ENCODE data around the gene COQ8A.

Gene COQ8A

DNA sequence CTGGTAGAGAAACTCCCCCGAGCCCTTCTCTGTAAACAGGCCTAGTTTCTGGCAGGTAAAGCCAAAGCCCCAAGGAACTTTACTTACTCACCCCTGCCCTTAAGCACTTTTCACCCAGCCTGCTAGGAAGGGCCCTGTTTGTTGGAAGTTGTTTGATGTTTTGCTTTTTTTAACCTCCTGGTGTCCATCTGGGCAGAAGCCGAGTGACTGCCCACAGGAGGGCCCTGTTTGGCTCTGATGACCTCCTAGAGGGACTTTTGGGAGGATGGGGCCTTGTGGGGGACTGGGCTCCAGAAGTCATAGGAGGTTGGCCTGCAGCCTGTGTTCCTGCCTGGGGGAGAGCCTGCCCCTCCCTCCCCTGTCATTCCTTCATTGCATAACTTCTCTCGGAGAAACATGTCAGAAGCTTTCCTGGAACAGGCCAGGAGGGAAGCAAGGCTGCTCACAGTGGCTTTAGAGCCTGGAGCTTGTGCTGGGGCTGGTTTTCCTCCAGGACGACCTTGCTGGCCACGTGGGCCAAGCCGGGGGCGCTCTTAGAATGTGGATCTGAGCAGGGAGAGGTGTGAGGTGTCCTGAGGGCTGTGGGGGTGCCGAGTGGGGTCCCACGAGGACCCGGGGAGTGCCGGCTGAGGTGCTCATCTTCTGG is 33.9 kb downstream of the COQ8A start:
- H3K4me3 ChIP-seq (replicated peaks; ENCODE audit: insufficient read depth, low read length), result no peak overlapping the region
- H3K27ac ChIP-seq (replicated peaks), result no peak overlapping the region
- no peak for DNase-seq (ENCODE audit: low read depth in 1 of 2, low spot score in 1 of 2)
- TF ChIP-seq POLR2AphosphoS5 (IDR thresholded peaks at IDR 0.05; ENCODE audit: low read depth) (no peak), SPI1 (IDR thresholded peaks at IDR 0.05; ENCODE audit: borderline replicate concordance, low read depth) (no peak), GABPA (IDR thresholded peaks at IDR 0.05; ENCODE audit: low read depth) (no peak)
- TF ChIP-seq, protein P1, sequence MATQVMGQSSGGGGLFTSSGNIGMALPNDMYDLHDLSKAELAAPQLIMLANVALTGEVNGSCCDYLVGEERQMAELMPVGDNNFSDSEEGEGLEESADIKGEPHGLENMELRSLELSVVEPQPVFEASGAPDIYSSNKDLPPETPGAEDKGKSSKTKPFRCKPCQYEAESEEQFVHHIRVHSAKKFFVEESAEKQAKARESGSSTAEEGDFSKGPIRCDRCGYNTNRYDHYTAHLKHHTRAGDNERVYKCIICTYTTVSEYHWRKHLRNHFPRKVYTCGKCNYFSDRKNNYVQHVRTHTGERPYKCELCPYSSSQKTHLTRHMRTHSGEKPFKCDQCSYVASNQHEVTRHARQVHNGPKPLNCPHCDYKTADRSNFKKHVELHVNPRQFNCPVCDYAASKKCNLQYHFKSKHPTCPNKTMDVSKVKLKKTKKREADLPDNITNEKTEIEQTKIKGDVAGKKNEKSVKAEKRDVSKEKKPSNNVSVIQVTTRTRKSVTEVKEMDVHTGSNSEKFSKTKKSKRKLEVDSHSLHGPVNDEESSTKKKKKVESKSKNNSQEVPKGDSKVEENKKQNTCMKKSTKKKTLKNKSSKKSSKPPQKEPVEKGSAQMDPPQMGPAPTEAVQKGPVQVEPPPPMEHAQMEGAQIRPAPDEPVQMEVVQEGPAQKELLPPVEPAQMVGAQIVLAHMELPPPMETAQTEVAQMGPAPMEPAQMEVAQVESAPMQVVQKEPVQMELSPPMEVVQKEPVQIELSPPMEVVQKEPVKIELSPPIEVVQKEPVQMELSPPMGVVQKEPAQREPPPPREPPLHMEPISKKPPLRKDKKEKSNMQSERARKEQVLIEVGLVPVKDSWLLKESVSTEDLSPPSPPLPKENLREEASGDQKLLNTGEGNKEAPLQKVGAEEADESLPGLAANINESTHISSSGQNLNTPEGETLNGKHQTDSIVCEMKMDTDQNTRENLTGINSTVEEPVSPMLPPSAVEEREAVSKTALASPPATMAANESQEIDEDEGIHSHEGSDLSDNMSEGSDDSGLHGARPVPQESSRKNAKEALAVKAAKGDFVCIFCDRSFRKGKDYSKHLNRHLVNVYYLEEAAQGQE (IDR thresholded peaks at IDR 0.05; ENCODE audit: insufficient replicate concordance, low read depth), result no peak
- TF ChIP-seq, protein P2, sequence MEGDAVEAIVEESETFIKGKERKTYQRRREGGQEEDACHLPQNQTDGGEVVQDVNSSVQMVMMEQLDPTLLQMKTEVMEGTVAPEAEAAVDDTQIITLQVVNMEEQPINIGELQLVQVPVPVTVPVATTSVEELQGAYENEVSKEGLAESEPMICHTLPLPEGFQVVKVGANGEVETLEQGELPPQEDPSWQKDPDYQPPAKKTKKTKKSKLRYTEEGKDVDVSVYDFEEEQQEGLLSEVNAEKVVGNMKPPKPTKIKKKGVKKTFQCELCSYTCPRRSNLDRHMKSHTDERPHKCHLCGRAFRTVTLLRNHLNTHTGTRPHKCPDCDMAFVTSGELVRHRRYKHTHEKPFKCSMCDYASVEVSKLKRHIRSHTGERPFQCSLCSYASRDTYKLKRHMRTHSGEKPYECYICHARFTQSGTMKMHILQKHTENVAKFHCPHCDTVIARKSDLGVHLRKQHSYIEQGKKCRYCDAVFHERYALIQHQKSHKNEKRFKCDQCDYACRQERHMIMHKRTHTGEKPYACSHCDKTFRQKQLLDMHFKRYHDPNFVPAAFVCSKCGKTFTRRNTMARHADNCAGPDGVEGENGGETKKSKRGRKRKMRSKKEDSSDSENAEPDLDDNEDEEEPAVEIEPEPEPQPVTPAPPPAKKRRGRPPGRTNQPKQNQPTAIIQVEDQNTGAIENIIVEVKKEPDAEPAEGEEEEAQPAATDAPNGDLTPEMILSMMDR (IDR thresholded peaks at IDR 0.05; ENCODE audit: insufficient read depth, low read length), result no peak
- no peaks in the 10 kb centered on the region for H3K27me3 ChIP-seq (ENCODE audit: insufficient read depth, poor library complexity, severe bottlenecking)

DNA sequence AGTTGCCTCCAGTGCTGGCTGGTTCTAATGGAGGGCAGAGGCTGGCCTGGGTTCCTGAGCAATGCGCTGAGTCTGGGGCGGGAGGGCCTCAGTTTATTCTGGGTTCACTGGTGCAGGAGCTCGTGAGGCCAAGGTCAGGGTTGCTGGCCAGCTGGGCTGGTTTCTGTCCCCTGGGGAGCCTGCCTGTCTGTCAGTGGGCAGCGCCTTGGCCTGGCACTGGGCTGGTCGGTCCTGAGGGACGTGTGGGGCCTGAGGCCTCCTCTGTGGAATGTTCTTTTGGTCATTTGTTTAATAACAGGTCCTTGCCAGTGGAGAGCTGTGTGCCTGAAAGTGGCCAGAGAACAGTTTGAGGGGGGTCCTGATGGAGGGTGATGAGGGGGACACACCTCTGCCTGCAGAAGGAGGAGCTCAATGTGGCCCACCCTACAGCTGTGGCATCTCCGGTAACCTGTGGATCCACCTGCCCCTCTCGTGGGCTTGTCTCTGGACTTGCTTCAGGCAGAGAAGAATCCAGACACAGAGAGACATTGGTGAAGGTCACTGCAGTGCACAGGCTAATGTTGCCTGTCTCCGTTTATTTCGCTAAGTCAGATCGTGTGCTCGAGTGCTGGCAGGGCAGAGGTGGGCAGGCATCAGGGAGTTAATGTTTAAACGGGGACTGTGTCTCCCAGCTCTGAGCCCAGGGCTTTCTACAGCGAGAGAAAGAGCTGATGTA is 34.6 kb downstream of the COQ8A start:
- no peak for DNase-seq (ENCODE audit: low read depth in 1 of 2, low spot score in 1 of 2)
- TF ChIP-seq SPI1 (IDR thresholded peaks at IDR 0.05; ENCODE audit: borderline replicate concordance, low read depth), result no peak
- no peak for TF ChIP-seq GABPA (IDR thresholded peaks at IDR 0.05; ENCODE audit: low read depth)
- TF ChIP-seq POLR2AphosphoS5 (IDR thresholded peaks at IDR 0.05; ENCODE audit: low read depth), result no peak
- TF ChIP-seq, protein P2 (IDR thresholded peaks at IDR 0.05; ENCODE audit: insufficient read depth, low read length), result no peak
- TF ChIP-seq, protein P1 (IDR thresholded peaks at IDR 0.05; ENCODE audit: insufficient replicate concordance, low read depth), result no peak
- Histone ChIP-seq H3K4me3 (replicated peaks; ENCODE audit: insufficient read depth, low read length) (no peak overlapping the region), H3K27me3 (ENCODE audit: insufficient read depth, poor library complexity, severe bottlenecking) (no peaks in the 10 kb centered on the region), H3K27ac (replicated peaks) (no peak overlapping the region)

DNA sequence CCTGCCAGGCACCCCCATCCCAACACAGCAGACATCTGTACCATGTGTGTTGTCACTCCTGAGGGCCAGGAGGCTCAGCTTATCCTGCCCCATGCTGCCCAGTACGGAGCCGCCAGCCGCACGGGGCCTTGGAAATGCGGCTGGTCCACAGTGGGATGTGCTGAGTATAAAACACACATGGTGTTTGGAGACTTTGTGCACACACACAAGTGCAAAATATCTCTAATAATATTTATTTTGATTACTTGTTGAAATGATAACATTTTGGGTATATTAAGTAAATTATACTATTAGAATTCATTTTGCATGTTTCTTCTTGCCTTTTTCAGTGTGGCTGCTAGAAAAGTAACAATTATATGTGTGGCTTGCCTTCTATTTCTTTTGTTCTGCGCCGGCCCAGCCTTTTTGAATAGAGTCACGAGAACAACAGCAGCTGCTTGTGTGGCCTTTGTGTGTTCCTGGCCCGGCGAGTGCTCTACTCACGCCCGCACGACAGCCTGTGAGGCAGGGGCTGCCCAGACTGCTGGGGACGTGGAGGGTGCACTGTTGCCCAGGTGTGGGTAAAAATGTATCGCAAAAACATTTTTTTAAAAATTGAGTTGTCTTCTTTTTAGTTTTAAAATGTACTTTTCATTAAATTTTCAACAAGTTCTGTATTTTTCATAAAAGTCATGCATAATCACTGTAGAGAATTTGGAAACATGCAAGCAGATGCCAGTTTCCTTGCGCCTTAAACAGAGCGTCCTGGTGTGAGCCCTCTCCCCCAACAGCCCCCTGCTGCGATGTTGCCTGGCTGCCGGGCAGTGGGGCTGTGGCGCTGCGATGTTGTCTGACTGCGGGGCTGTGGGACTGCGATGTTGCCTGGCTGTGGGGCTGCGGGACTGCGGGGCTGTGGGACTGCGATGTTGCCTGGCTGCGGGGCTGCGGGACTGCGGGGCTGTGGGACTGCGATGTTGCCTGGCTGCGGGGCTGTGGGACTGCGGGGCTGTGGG is 35.5 kb downstream of the COQ8A start:
- H3K27me3 ChIP-seq (ENCODE audit: insufficient read depth, poor library complexity, severe bottlenecking), result no peaks in the 10 kb centered on the region
- TF ChIP-seq SPI1 (IDR thresholded peaks at IDR 0.05; ENCODE audit: borderline replicate concordance, low read depth), result no peak
- TF ChIP-seq, protein P2 (IDR thresholded peaks at IDR 0.05; ENCODE audit: insufficient read depth, low read length), result no peak
- TF ChIP-seq, protein P1 (IDR thresholded peaks at IDR 0.05; ENCODE audit: insufficient replicate concordance, low read depth), result no peak
- TF ChIP-seq POLR2AphosphoS5 (IDR thresholded peaks at IDR 0.05; ENCODE audit: low read depth), result no peak
- TF ChIP-seq GABPA (IDR thresholded peaks at IDR 0.05; ENCODE audit: low read depth), result no peak
- no peak overlapping the region for H3K4me3 ChIP-seq (replicated peaks; ENCODE audit: insufficient read depth, low read length)
- DNase-seq (ENCODE audit: low read depth in 1 of 2, low spot score in 1 of 2), result no peak
- H3K27ac ChIP-seq (replicated peaks), result no peak overlapping the region
